ENCODE data around the gene RNF152. TPM values are rescaled to one million over a fixed set of nuclear protein-coding genes. Genes with fewer than 3 reads are reported as not detected.

RNF152 gene
- total and polyA plus RNA-seq, 2 of the 13 experiments (the other 11 are each of a cell fraction or from before 2014, with no cell fraction given) = 0.04 TPM; not detected in 1

DNA sequence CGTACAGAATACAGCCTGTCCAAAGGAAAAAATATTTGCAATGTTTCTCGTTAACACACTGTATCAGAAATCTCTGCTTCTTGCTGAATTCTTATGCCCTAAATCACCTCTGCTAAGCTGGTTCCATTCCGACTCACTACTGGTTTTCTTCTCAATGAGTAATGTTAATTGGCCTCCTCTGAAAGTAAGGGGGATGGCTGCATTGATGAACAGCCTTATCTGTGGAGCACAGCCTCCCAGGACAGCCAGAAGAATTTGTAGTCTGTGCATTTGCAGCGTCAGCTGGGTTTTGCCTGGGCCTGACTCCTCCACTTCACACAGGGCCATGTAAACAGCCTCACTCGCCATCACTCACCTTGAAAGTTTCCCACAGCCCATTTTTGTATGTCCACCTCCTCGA lies 127.7 kb downstream of the RNF152 start:
- Histone ChIP-seq H3K4me3 (replicated peaks in 1 of 3; ENCODE audit: insufficient read depth in 1 of 3, low read depth in 2 of 3, low read length in 3 of 3) (no peak overlapping the region), H3K9ac (ENCODE audit: insufficient read depth, low read depth, low read length) (no peak overlapping the region), H3K4me2 (ENCODE audit: low read depth, low read length) (peak overlapping the region; percentile 5; the same call in 1 of the 2 replicates), H3K4me1 (ENCODE audit: insufficient read depth, low read length) (no peaks in the 10 kb centered on the region), H3K27me3 (ENCODE audit: control insufficient read depth in 1 of 2, insufficient read depth in 2 of 2, low read length in 2 of 2) (no peaks in the 10 kb centered on the region; a peak in 1 of 5 replicates), H3K9me3 (ENCODE audit: low read length) (no peaks in the 10 kb centered on the region), H3K27ac (ENCODE audit: extremely low read length, insufficient read depth, low read length) (no peak overlapping the region), H2AFZ (ENCODE audit: low read length) (no peak overlapping the region), H4K20me1 (ENCODE audit: insufficient read depth, low read length) (no peaks in the 10 kb centered on the region), H3K36me3 (replicated peaks in 1 of 2; ENCODE audit: control insufficient read depth in 1 of 2, insufficient read depth in 2 of 2, low read length in 2 of 2) (no peaks in the 10 kb centered on the region), H3K79me2 (ENCODE audit: insufficient read depth, low read length) (no peaks in the 10 kb centered on the region)
- ATAC-seq (no peak), FAIRE-seq (no peak), DNase-seq (ENCODE audit: low spot score) (no peak)
- BruUV-seq (replicated peaks) = no TSS peak
- CTCF ChIA-PET (ENCODE audit: low intra/inter-chr PET ratio, low total read pairs) = no interaction called here
- in situ Hi-C loops (cut with HindIII; ENCODE audit: extremely low pct_ligation_motif_present, low pct_unique_long_range_greater_than_20kb) (no loop called here), intact Hi-C loops (cut with micrococcal nuclease; ENCODE audit: unreplicated experiment) (no loop called here)
- TF ChIP-seq ZNF335 (CRISPR knock-in tag; IDR thresholded peaks at IDR 0.05) (no peak), MAZ (IDR thresholded peaks at IDR 0.05; ENCODE audit: borderline replicate concordance, low read depth, low read length) (no peak), MAZ (CRISPR knock-in tag; IDR thresholded peaks at IDR 0.05; ENCODE audit: low read depth) (no peak), SIN3A (IDR thresholded peaks at IDR 0.05; ENCODE audit: borderline replicate concordance, low read depth, low read length) (no peak), CEBPB (IDR thresholded peaks at IDR 0.05; ENCODE audit: borderline replicate concordance, low read depth, low read length) (no peak), GPN1 (CRISPR knock-in tag; IDR thresholded peaks at IDR 0.05; ENCODE audit: borderline replicate concordance) (no peak), JUN (CRISPR knock-in tag; IDR thresholded peaks at IDR 0.05) (no peak), ZNF816 (CRISPR knock-in tag; IDR thresholded peaks at IDR 0.05; ENCODE audit: borderline replicate concordance) (no peak), MTF1 (CRISPR knock-in tag; IDR thresholded peaks at IDR 0.05) (no peak), SALL1 (CRISPR knock-in tag; IDR thresholded peaks at IDR 0.05) (no peak), BHLHE40 (IDR thresholded peaks at IDR 0.05; ENCODE audit: low read length) (no peak)
- TF ChIP-seq, protein P1, sequence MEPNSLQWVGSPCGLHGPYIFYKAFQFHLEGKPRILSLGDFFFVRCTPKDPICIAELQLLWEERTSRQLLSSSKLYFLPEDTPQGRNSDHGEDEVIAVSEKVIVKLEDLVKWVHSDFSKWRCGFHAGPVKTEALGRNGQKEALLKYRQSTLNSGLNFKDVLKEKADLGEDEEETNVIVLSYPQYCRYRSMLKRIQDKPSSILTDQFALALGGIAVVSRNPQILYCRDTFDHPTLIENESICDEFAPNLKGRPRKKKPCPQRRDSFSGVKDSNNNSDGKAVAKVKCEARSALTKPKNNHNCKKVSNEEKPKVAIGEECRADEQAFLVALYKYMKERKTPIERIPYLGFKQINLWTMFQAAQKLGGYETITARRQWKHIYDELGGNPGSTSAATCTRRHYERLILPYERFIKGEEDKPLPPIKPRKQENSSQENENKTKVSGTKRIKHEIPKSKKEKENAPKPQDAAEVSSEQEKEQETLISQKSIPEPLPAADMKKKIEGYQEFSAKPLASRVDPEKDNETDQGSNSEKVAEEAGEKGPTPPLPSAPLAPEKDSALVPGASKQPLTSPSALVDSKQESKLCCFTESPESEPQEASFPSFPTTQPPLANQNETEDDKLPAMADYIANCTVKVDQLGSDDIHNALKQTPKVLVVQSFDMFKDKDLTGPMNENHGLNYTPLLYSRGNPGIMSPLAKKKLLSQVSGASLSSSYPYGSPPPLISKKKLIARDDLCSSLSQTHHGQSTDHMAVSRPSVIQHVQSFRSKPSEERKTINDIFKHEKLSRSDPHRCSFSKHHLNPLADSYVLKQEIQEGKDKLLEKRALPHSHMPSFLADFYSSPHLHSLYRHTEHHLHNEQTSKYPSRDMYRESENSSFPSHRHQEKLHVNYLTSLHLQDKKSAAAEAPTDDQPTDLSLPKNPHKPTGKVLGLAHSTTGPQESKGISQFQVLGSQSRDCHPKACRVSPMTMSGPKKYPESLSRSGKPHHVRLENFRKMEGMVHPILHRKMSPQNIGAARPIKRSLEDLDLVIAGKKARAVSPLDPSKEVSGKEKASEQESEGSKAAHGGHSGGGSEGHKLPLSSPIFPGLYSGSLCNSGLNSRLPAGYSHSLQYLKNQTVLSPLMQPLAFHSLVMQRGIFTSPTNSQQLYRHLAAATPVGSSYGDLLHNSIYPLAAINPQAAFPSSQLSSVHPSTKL (CRISPR knock-in tag; IDR thresholded peaks at IDR 0.05) = no peak
- TF ChIP-seq, protein P2, sequence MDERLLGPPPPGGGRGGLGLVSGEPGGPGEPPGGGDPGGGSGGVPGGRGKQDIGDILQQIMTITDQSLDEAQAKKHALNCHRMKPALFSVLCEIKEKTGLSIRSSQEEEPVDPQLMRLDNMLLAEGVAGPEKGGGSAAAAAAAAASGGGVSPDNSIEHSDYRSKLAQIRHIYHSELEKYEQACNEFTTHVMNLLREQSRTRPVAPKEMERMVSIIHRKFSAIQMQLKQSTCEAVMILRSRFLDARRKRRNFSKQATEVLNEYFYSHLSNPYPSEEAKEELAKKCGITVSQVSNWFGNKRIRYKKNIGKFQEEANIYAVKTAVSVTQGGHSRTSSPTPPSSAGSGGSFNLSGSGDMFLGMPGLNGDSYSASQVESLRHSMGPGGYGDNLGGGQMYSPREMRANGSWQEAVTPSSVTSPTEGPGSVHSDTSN (CRISPR knock-in tag; IDR thresholded peaks at IDR 0.05) = no peak
- TF ChIP-seq, protein P3, sequence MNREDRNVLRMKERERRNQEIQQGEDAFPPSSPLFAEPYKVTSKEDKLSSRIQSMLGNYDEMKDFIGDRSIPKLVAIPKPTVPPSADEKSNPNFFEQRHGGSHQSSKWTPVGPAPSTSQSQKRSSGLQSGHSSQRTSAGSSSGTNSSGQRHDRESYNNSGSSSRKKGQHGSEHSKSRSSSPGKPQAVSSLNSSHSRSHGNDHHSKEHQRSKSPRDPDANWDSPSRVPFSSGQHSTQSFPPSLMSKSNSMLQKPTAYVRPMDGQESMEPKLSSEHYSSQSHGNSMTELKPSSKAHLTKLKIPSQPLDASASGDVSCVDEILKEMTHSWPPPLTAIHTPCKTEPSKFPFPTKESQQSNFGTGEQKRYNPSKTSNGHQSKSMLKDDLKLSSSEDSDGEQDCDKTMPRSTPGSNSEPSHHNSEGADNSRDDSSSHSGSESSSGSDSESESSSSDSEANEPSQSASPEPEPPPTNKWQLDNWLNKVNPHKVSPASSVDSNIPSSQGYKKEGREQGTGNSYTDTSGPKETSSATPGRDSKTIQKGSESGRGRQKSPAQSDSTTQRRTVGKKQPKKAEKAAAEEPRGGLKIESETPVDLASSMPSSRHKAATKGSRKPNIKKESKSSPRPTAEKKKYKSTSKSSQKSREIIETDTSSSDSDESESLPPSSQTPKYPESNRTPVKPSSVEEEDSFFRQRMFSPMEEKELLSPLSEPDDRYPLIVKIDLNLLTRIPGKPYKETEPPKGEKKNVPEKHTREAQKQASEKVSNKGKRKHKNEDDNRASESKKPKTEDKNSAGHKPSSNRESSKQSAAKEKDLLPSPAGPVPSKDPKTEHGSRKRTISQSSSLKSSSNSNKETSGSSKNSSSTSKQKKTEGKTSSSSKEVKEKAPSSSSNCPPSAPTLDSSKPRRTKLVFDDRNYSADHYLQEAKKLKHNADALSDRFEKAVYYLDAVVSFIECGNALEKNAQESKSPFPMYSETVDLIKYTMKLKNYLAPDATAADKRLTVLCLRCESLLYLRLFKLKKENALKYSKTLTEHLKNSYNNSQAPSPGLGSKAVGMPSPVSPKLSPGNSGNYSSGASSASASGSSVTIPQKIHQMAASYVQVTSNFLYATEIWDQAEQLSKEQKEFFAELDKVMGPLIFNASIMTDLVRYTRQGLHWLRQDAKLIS (CRISPR knock-in tag; IDR thresholded peaks at IDR 0.05) = no peak
- TF ChIP-seq, protein P4, sequence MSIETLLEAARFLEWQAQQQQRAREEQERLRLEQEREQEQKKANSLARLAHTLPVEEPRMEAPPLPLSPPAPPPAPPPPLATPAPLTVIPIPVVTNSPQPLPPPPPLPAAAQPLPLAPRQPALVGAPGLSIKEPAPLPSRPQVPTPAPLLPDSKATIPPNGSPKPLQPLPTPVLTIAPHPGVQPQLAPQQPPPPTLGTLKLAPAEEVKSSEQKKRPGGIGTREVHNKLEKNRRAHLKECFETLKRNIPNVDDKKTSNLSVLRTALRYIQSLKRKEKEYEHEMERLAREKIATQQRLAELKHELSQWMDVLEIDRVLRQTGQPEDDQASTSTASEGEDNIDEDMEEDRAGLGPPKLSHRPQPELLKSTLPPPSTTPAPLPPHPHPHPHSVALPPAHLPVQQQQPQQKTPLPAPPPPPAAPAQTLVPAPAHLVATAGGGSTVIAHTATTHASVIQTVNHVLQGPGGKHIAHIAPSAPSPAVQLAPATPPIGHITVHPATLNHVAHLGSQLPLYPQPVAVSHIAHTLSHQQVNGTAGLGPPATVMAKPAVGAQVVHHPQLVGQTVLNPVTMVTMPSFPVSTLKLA (IDR thresholded peaks at IDR 0.05) = no peak
- 26% methylated on average over 6 of the region's 6 CpGs for whole genome bisulfite sequencing (ENCODE audit: low lambda C conversion rate)
- POLR2A ChIA-PET = no interaction called here
